Liver (tissue), 9 donors: Measurements from ENCODE around the gene IQGAP2. TPM values are rescaled to one million over a fixed set of nuclear protein-coding genes. Genes with fewer than 3 reads are reported as not detected.

Experiments used
- DNase-seq: peaks from one replicate; pipeline ENCODE4 v3.0.0-alpha.2; 2017; ENCODE audit warnings: low spot score
- H3K27ac ChIP-seq, 2 donors: one replicate each; pipeline ENCODE4 v1.7.0; 2013; ENCODE audit warnings: inconsistent platforms in 2 of 2, low read length in 2 of 2, control low read depth in 1 of 2, low read depth in 1 of 2, mild to moderate bottlenecking in 1 of 2
- H3K27me3 ChIP-seq, 4 donors: one replicate each; pipeline versions ENCODE4 v1.6.1 to v1.7.0; 2013; ENCODE audit warnings: low read length in 3 of 4, inconsistent platforms in 1 of 4, mild to moderate bottlenecking in 1 of 4, moderate library complexity in 1 of 4; ENCODE audit not compliant: control insufficient read depth in 4 of 4, insufficient read depth in 4 of 4
- H3K36me3 ChIP-seq, 4 donors: one replicate each; pipeline versions ENCODE4 v1.6.1 to v1.7.0; 2013; ENCODE audit warnings: low read length in 3 of 4, mild to moderate bottlenecking in 3 of 4, low read depth in 1 of 4, moderate library complexity in 1 of 4; ENCODE audit not compliant: control insufficient read depth in 4 of 4, insufficient read depth in 3 of 4
- H3K4me1 ChIP-seq, 4 donors: one replicate each; pipeline versions ENCODE4 v1.6.1 to v1.7.0; 2013; ENCODE audit warnings: low read length in 3 of 4, mild to moderate bottlenecking in 3 of 4, moderate library complexity in 1 of 4; ENCODE audit not compliant: control insufficient read depth in 4 of 4, insufficient read depth in 4 of 4
- H3K4me3 ChIP-seq, 3 donors: one replicate each; pipeline versions ENCODE4 v1.6.1 to v1.7.0; 2013; ENCODE audit warnings: low read length in 3 of 3, control low read depth in 1 of 3, low read depth in 1 of 3, mild to moderate bottlenecking in 1 of 3
- H3K9ac ChIP-seq, 2 donors: one replicate each; pipeline ENCODE4 v1.7.0; 2013; ENCODE audit warnings: low read length in 2 of 2, mild to moderate bottlenecking in 2 of 2, moderate library complexity in 2 of 2, control low read depth in 1 of 2, low read depth in 1 of 2
- H3K9me3 ChIP-seq, 4 donors: one replicate each; pipeline versions ENCODE4 v1.6.1 to v1.7.0; 2013; ENCODE audit warnings: low read length in 3 of 4; ENCODE audit not compliant: control insufficient read depth in 4 of 4
- ATF3 ChIP-seq: IDR thresholded peaks from 2 replicates; pipeline ENCODE4 v1.6.1; 2016; ENCODE audit warnings: antibody characterized with exemption
- CTCF ChIP-seq: fragments of 150-350 bp; IDR thresholded peaks from 2 replicates; pipeline ENCODE4 v1.5.1; 2017; ENCODE audit warnings: improper control_type of control experiment, low read depth, low read length; ENCODE audit not compliant: missing input control
- EGR1 ChIP-seq, 2 donors: IDR thresholded peaks; 2 replicates each; pipeline ENCODE4 v1.6.1; 2016 to 2018; ENCODE audit warnings: antibody characterized with exemption in 2 of 2, low read depth in 2 of 2
- FOXA1 ChIP-seq: IDR thresholded peaks from 2 replicates; pipeline ENCODE4 v1.6.1; 2016; ENCODE audit warnings: antibody characterized with exemption
- FOXA2 ChIP-seq: IDR thresholded peaks from 2 replicates; pipeline ENCODE4 v1.6.1; 2016; ENCODE audit warnings: antibody characterized with exemption
- GABPA ChIP-seq, 2 donors: IDR thresholded peaks in 1 of 2; conservative IDR thresholded peaks in 1 of 2; 2 replicates each; pipeline ENCODE4 v1.6.1; 2016; ENCODE audit warnings: antibody characterized with exemption in 2 of 2, mild to moderate bottlenecking in 1 of 2, moderate library complexity in 1 of 2
- HNF4A ChIP-seq, 2 donors: conservative IDR thresholded peaks; 2 replicates each; pipeline ENCODE4 v1.6.1; 2016; ENCODE audit warnings: antibody characterized with exemption in 2 of 2, mild to moderate bottlenecking in 2 of 2
- HNF4G ChIP-seq: IDR thresholded peaks from 2 replicates; pipeline ENCODE4 v1.6.1; 2016; ENCODE audit warnings: antibody characterized with exemption
- JUND ChIP-seq, 2 donors: IDR thresholded peaks; 2 replicates each; pipeline ENCODE4 v1.6.1; 2016; ENCODE audit warnings: antibody characterized with exemption in 2 of 2
- MAX ChIP-seq: IDR thresholded peaks from 2 replicates; pipeline ENCODE4 v1.6.1; 2016; ENCODE audit warnings: antibody characterized with exemption
- NR2F2 ChIP-seq: IDR thresholded peaks from 2 replicates; pipeline ENCODE4 v1.6.1; 2016; ENCODE audit warnings: antibody characterized with exemption
- RAD21 ChIP-seq, 2 donors: IDR thresholded peaks; 2 replicates each; pipeline ENCODE4 v1.6.1; 2016; ENCODE audit warnings: antibody characterized with exemption in 2 of 2, mild to moderate bottlenecking in 2 of 2
- REST ChIP-seq: IDR thresholded peaks from 2 replicates; pipeline ENCODE4 v1.6.1; 2016; ENCODE audit warnings: antibody characterized with exemption, mild to moderate bottlenecking
- RXRA ChIP-seq, 2 donors: IDR thresholded peaks; 2 replicates each; pipeline ENCODE4 v1.6.1; 2017 to 2018; ENCODE audit warnings: antibody characterized with exemption in 2 of 2, mild to moderate bottlenecking in 1 of 2
- SP1 ChIP-seq: IDR thresholded peaks from 2 replicates; pipeline ENCODE4 v1.6.1; 2018; ENCODE audit warnings: antibody characterized with exemption, mild to moderate bottlenecking
- TAF1 ChIP-seq: conservative IDR thresholded peaks from 2 replicates; pipeline ENCODE4 v1.6.1; 2016; ENCODE audit warnings: antibody characterized with exemption, mild to moderate bottlenecking
- YY1 ChIP-seq: IDR thresholded peaks from 2 replicates; pipeline ENCODE4 v1.6.1; 2016; ENCODE audit warnings: antibody characterized with exemption, mild to moderate bottlenecking
- ZBTB33 ChIP-seq: IDR thresholded peaks from 2 replicates; pipeline ENCODE4 v1.6.1; 2016; ENCODE audit warnings: antibody characterized with exemption
- WGBS: extraction: QIAGEN DNeasy Blood & Tissue Kit; methylation state at CpG from one replicate; pipeline ENCODE4 v1.1.7; 2013; 5-methylcytosine and 5-hydroxymethylcytosine counted together
- polyA plus RNA-seq, 2 donors: library from polyadenylated mRNA; stranded (reverse) in 1 of 2; unstranded in 1 of 2; fragments of 200-250 nt in 1 of 2; fragments of >200 nt in 1 of 2; fragmentation: Nextera tagmentation in 1 of 2; extraction: Ambion mirVana in 1 of 2; gene quantifications; one replicate each; pipeline versions ENCODE4 v1.2.1 to v1.2.3, GENCODE V29; 2013 to 2015
- total RNA-seq, 2 donors: library from RNA; depleted of rRNA; stranded (reverse); fragments of >200 nt; gene quantifications; one replicate each; pipeline ENCODE4 v1.2.3, GENCODE V29; 2014
- donor health status: healthy.
- donor health status: healthy.
- donor health status: healthy.
- donor health status: healthy.
- donor health status: healthy.

Gene IQGAP2
- total and polyA plus RNA-seq, 4 donors, result 41.5 to 205 (median 102) TPM

DNA sequence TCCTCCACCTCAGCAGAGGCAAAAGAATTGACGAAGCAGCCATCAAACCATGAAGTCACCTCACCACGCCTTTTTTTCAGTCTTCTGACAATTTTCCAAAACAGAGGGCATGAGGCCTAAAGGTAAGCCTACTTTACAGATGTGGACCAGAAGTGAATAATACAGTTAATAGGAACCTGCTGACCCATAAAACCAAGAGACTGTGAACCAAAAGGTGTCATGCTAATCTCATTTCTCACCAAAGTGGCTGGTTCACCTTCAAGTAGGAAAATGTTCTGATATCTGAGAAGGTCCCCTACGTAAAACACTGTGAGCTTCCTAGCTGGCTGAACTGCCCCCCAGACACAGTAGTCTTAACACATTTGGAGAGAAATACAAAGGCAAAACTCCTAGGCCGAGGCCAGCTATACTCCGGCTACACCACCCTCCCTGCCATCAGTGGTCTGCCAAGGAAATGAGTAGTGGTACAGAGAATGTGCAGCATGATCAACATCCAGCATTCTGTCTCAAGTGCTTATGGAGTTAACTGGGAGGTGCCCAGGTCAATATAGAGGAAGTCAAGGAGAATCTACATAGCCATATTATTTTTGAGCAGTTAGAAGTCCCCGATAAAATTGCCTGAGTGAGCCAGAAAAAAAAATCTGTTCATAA, 239.4 kb downstream of the IQGAP2 start:
- Histone ChIP-seq H3K4me3 (no peak overlapping the region), H3K9ac (no peak overlapping the region), H3K27me3 (no peaks in the 10 kb centered on the region), H3K9me3 (no peaks in the 10 kb centered on the region), H3K4me1 (peaks cover 0 to 8% (median 3%) of the 10 kb centered on the region in 4 donors), H3K27ac (no peak overlapping the region), H3K36me3 (peaks cover 0 to 41% (median 17%) of the 10 kb centered on the region in 4 donors)
- no peak for DNase-seq
- no peak for TF ChIP-seq FOXA1
- no peak for TF ChIP-seq TAF1
- TF ChIP-seq YY1, result no peak
- TF ChIP-seq ATF3, result no peak
- TF ChIP-seq RAD21 (IDR thresholded peaks at IDR 0.05), result no peak
- no peak for TF ChIP-seq RXRA (IDR thresholded peaks at IDR 0.05)
- no peak for TF ChIP-seq SP1
- no peak for TF ChIP-seq GABPA (IDR thresholded peaks at IDR 0.05 in 1 of 2, conservative IDR thresholded peaks at IDR 0.05 in 1 of 2)
- no peak for TF ChIP-seq FOXA2
- TF ChIP-seq NR2F2, result no peak
- no peak for TF ChIP-seq EGR1 (IDR thresholded peaks at IDR 0.05; ENCODE audit: low read depth in 2 of 2)
- TF ChIP-seq MAX, result no peak
- no peak for TF ChIP-seq REST
- TF ChIP-seq CTCF, result no peak
- no peak for TF ChIP-seq ZBTB33
- no peak for TF ChIP-seq HNF4G
- no peak for TF ChIP-seq JUND (IDR thresholded peaks at IDR 0.05)
- TF ChIP-seq HNF4A (conservative IDR thresholded peaks at IDR 0.05), result no peak
- 94% methylated on average over 6 of the region's 6 CpGs for WGBS
